ENCODE data around the gene FGF12.

The FGF12 gene

GRCh38 chr3:192275741-192276355, 451.5 kb downstream of the FGF12 start:
- Histone ChIP-seq H3K4me3 (ENCODE audit: low read length) (no peak overlapping the region), H3K27ac (ENCODE audit: low read depth, low read length) (no peak overlapping the region), H4K20me1 (ENCODE audit: control insufficient read depth, insufficient read depth, low read depth, low read length) (no peaks in the 10 kb centered on the region), H3K9me2 (replicated peaks; ENCODE audit: control insufficient read depth, low read length) (no peaks in the 10 kb centered on the region), H3K4me2 (ENCODE audit: low read length) (no peak overlapping the region), H3K4me1 (ENCODE audit: control insufficient read depth, low read length) (no peaks in the 10 kb centered on the region), H3K36me3 (ENCODE audit: control insufficient read depth, low read length) (no peaks in the 10 kb centered on the region), H3F3A (ENCODE audit: control insufficient read depth, insufficient read depth) (no peaks in the 10 kb centered on the region), H3K27me3 (ENCODE audit: control insufficient read depth, low read length) (no peaks in the 10 kb centered on the region), H3K9me3 (ENCODE audit: control insufficient read depth, insufficient read depth, low read length) (no peaks in the 10 kb centered on the region), H3K79me2 (ENCODE audit: control insufficient read depth, low read length) (no peaks in the 10 kb centered on the region)
- TF ChIP-seq EZH2phosphoT487 (IDR thresholded peaks at IDR 0.05; ENCODE audit: borderline replicate concordance, low read length) (no peak), CTCF (IDR thresholded peaks at IDR 0.05; ENCODE audit: low read depth, low read length, poor library complexity, severe bottlenecking) (no peak)

GRCh38 chr3:192273697-192274010, 453.7 kb downstream of the FGF12 start:
- Histone ChIP-seq H3K4me2 (ENCODE audit: low read length) (no peak overlapping the region), H4K20me1 (ENCODE audit: control insufficient read depth, insufficient read depth, low read depth, low read length) (no peaks in the 10 kb centered on the region), H3K9me3 (ENCODE audit: control insufficient read depth, insufficient read depth, low read length) (no peaks in the 10 kb centered on the region), H3K27ac (ENCODE audit: low read depth, low read length) (no peak overlapping the region), H3F3A (ENCODE audit: control insufficient read depth, insufficient read depth) (no peaks in the 10 kb centered on the region), H3K79me2 (ENCODE audit: control insufficient read depth, low read length) (no peaks in the 10 kb centered on the region), H3K4me3 (ENCODE audit: low read length) (no peak overlapping the region), H3K27me3 (ENCODE audit: control insufficient read depth, low read length) (no peaks in the 10 kb centered on the region), H3K4me1 (ENCODE audit: control insufficient read depth, low read length) (no peaks in the 10 kb centered on the region), H3K36me3 (ENCODE audit: control insufficient read depth, low read length) (no peaks in the 10 kb centered on the region), H3K9me2 (replicated peaks; ENCODE audit: control insufficient read depth, low read length) (no peaks in the 10 kb centered on the region)
- TF ChIP-seq CTCF (IDR thresholded peaks at IDR 0.05; ENCODE audit: low read depth, low read length, poor library complexity, severe bottlenecking) (no peak), EZH2phosphoT487 (IDR thresholded peaks at IDR 0.05; ENCODE audit: borderline replicate concordance, low read length) (no peak)

- no peaks in the 10 kb centered on the region for H4K20me1 ChIP-seq (ENCODE audit: control insufficient read depth, insufficient read depth, low read depth, low read length)
- H3K36me3 ChIP-seq (ENCODE audit: control insufficient read depth, low read length): no peaks in the 10 kb centered on the region
- no peaks in the 10 kb centered on the region for H3K4me1 ChIP-seq (ENCODE audit: control insufficient read depth, low read length)
- no peak overlapping the region for H3K27ac ChIP-seq (ENCODE audit: low read depth, low read length)
- H3K79me2 ChIP-seq (ENCODE audit: control insufficient read depth, low read length): no peaks in the 10 kb centered on the region
- no peaks in the 10 kb centered on the region for H3F3A ChIP-seq (ENCODE audit: control insufficient read depth, insufficient read depth)
- H3K9me3 ChIP-seq (ENCODE audit: control insufficient read depth, insufficient read depth, low read length): no peaks in the 10 kb centered on the region
- no peak overlapping the region for H3K4me2 ChIP-seq (ENCODE audit: low read length)
- no peaks in the 10 kb centered on the region for H3K9me2 ChIP-seq (replicated peaks; ENCODE audit: control insufficient read depth, low read length)
- TF ChIP-seq EZH2phosphoT487 (IDR thresholded peaks at IDR 0.05; ENCODE audit: borderline replicate concordance, low read length) (no peak), CTCF (IDR thresholded peaks at IDR 0.05; ENCODE audit: low read depth, low read length, poor library complexity, severe bottlenecking) (no peak)
- H3K4me3 ChIP-seq (ENCODE audit: low read length): no peak overlapping the region
- no peaks in the 10 kb centered on the region for H3K27me3 ChIP-seq (ENCODE audit: control insufficient read depth, low read length)
Observed at GRCh38 chr3:192273001-192273696, 454.2 kb downstream of the FGF12 start.

Data from DOHH2 (cell line).